ENCODE measurements around the gene MOG.

DNA sequence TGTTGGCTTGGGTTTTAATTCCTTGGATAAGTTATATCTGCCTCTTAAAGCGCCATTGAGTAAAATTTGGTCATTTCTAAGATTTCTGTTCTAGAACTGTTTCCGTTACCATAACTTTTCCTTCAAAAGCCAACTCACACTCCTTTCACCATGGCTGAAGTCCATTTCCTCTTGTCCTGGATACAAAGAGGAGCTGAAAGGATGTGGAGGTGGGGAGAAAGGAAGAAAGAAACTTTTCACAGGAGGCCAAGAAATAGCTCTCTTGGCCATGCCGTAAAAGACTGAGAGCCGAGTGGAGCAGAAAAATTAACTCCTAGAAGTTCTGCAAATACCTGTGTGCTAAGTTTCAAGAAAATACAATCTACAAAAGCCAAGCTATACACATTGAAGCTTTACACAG, 45.5 kb upstream of the MOG start:
- TF ChIP-seq, protein P1, sequence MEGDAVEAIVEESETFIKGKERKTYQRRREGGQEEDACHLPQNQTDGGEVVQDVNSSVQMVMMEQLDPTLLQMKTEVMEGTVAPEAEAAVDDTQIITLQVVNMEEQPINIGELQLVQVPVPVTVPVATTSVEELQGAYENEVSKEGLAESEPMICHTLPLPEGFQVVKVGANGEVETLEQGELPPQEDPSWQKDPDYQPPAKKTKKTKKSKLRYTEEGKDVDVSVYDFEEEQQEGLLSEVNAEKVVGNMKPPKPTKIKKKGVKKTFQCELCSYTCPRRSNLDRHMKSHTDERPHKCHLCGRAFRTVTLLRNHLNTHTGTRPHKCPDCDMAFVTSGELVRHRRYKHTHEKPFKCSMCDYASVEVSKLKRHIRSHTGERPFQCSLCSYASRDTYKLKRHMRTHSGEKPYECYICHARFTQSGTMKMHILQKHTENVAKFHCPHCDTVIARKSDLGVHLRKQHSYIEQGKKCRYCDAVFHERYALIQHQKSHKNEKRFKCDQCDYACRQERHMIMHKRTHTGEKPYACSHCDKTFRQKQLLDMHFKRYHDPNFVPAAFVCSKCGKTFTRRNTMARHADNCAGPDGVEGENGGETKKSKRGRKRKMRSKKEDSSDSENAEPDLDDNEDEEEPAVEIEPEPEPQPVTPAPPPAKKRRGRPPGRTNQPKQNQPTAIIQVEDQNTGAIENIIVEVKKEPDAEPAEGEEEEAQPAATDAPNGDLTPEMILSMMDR (conservative IDR thresholded peaks at IDR 0.05), result no peak
- no peak for TF ChIP-seq EZH2 (IDR thresholded peaks at IDR 0.05; ENCODE audit: low read depth)
